GM15510 (cell line): ENCODE data around the gene SCN4A.

Source experiments
- POLR2A ChIP-seq: IDR thresholded peaks from 3 replicates; pipeline ENCODE4 v1.6.1; 2011; ENCODE audit warnings: borderline replicate concordance; ENCODE audit not compliant: insufficient read length; ENCODE audit errors: extremely low read depth

SCN4A gene

GRCh38 chr17:63993368-63993985 lies 20.8 kb upstream of the SCN4A start:
- no peak for TF ChIP-seq POLR2A

- no peak for TF ChIP-seq POLR2A
Observed at GRCh38 chr17:63991611-63992010, 18.9 kb upstream of the SCN4A start.

- no peak for TF ChIP-seq POLR2A
Observed at GRCh38 chr17:63989622-63990345, 17.1 kb upstream of the SCN4A start.

- TF ChIP-seq POLR2A = no peak
Observed at GRCh38 chr17:63988741-63989621, 16.3 kb upstream of the SCN4A start.

DNA sequence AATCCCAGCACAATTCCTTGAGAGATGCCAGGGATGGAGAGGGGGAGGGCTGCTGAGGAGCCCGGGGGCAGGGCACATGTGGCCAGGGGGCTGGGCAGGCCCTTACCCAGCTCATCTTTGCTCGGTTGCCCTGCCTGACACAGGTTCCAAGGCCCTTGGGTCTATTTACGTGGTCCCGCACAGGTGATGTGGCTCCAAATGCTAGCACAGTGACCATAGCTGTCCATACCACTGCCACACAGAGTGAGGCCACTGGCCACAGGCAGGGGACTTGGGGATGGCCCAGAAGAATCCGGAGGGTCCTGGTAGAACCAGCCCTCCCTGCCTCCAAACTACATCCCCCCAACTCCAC lies 15.4 kb upstream of the SCN4A start:
- no peak for TF ChIP-seq POLR2A

GRCh38 chr17:63987221-63988126 lies 14.8 kb upstream of the SCN4A start:
- TF ChIP-seq POLR2A = no peak

- no peak for TF ChIP-seq POLR2A
Observed at GRCh38 chr17:63986821-63987220, 14.1 kb upstream of the SCN4A start.

- no peak for TF ChIP-seq POLR2A
Observed at GRCh38 chr17:63985387-63986140, 12.8 kb upstream of the SCN4A start.

DNA sequence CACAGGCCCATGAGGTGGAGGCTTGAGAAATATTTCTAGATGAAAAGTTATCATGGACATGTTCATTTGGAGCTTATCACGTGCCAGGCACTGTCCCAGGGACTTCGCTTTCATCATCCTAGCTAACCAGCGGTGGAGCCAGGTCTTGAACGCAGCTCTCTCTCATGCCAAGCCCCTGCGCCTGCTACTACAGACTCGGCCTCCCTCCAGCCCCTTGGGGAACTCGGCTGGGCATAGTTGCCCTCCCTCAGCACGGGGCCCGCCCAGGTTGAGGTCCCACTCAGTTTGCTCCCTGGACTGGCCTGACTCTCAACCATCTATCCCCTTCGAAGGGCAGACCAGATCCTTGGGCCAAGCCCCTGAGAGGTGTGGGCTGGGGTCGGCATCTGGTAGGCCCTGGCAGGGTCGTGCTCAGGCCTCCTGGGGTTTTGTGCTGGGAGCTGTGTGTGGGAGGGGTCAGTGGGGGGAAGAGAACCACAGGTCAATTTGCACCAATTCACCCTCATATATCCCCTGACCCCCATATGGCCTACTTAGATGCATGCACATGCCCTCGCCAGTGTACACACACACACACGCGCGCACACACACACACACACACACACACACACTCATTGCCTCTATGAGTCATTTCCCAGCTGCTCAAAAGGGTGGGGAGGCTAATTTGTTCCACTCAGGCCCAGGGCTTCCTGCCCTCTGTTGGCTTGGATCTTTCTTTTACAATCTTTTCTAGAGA lies 12.1 kb upstream of the SCN4A start:
- TF ChIP-seq POLR2A = no peak

DNA sequence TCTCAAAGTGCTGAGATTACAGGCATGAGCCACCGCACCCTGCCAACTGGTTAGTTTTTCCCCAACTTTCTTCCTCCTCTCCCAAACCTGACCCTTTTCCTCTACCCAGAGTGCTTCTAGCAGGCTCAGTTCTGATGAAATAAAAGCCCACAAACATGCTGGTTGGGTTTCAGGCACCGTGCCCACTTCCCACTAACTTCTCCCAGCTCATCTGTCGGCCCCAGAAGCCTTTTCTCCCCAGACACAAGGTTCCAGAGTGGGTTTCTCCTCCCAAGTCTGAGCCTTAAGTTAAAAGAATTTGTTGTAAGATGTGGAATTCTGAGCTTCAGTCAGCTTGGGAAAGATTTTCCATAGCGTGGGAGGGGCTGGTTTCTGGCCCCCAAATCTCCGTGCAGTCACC lies 11.5 kb upstream of the SCN4A start:
- no peak for TF ChIP-seq POLR2A

GRCh38 chr17:63983320-63983719 lies 10.6 kb upstream of the SCN4A start:
- no peak for TF ChIP-seq POLR2A

- no peak for TF ChIP-seq POLR2A
Observed at GRCh38 chr17:63978272-63979200, 5.8 kb upstream of the SCN4A start.

GRCh38 chr17:63976702-63977101 lies 4.0 kb upstream of the SCN4A start:
- no peak for TF ChIP-seq POLR2A

- no peak for TF ChIP-seq POLR2A
Observed at GRCh38 chr17:63975541-63976092, 2.9 kb upstream of the SCN4A start.
